Activated naive CD4-positive, alpha-beta T cell treated with Interleukin-2 at 50 U/mL for 16 hours (primary cell): ENCODE data around the gene ANO3.

Experiments
- DNase-seq: peaks from one replicate; pipeline ENCODE4 v3.0.0-alpha.2; 2020

The ANO3 gene

GRCh38 chr11:26649884-26650283 lies 318.0 kb downstream of the ANO3 start:
- DNase-seq: no peak

GRCh38 chr11:26651916-26652315 lies 320.0 kb downstream of the ANO3 start:
- no peak for DNase-seq

- DNase-seq: no peak
Measured at GRCh38 chr11:26655287-26655686, 323.4 kb downstream of the ANO3 start.

GRCh38 chr11:26662916-26663315 lies 331.0 kb downstream of the ANO3 start:
- DNase-seq: no peak

- no peak for DNase-seq
Measured at GRCh38 chr11:26665036-26665435, 333.1 kb downstream of the ANO3 start.

GRCh38 chr11:26665946-26666345 lies 334.0 kb downstream of the ANO3 start:
- DNase-seq: no peak

- no peak for DNase-seq
Measured at GRCh38 chr11:26675233-26675928, 343.5 kb downstream of the ANO3 start.

GRCh38 chr11:26676641-26677040 lies 344.7 kb downstream of the ANO3 start:
- no peak for DNase-seq

GRCh38 chr11:26677566-26677965 lies 345.6 kb downstream of the ANO3 start:
- DNase-seq: no peak

- no peak for DNase-seq
Measured at GRCh38 chr11:26687351-26687750, 355.4 kb downstream of the ANO3 start.

- no peak for DNase-seq
Measured at GRCh38 chr11:26688701-26689100, 356.8 kb downstream of the ANO3 start.

GRCh38 chr11:26696330-26696729 lies 364.4 kb downstream of the ANO3 start:
- DNase-seq: no peak

- DNase-seq: no peak
Measured at GRCh38 chr11:26698224-26698623, 366.3 kb downstream of the ANO3 start.

- DNase-seq: no peak
Measured at GRCh38 chr11:26700574-26701235, 368.8 kb downstream of the ANO3 start.

GRCh38 chr11:26702406-26702805 lies 370.5 kb downstream of the ANO3 start:
- DNase-seq: no peak

GRCh38 chr11:26703411-26704191 lies 371.7 kb downstream of the ANO3 start:
- DNase-seq: no peak

GRCh38 chr11:26704249-26704648 lies 372.3 kb downstream of the ANO3 start:
- no peak for DNase-seq

GRCh38 chr11:26706181-26706580 lies 374.3 kb downstream of the ANO3 start:
- DNase-seq: no peak

GRCh38 chr11:26708736-26709456 lies 377.0 kb downstream of the ANO3 start:
- no peak for DNase-seq

GRCh38 chr11:26710489-26710888 lies 378.6 kb downstream of the ANO3 start:
- no peak for DNase-seq

GRCh38 chr11:26712497-26712896 lies 380.6 kb downstream of the ANO3 start:
- no peak for DNase-seq
